Liver (tissue), 9 donors: Measurements from ENCODE around the gene RERE. TPM values are rescaled to one million over a fixed set of nuclear protein-coding genes. Genes with fewer than 3 reads are reported as not detected.

Experiments
- DNase-seq: peaks from one replicate; pipeline ENCODE4 v3.0.0-alpha.2; 2017; ENCODE audit warnings: low spot score
- H3K27ac ChIP-seq, 2 donors: one replicate each; pipeline ENCODE4 v1.7.0; 2013; ENCODE audit warnings: inconsistent platforms in 2 of 2, low read length in 2 of 2, control low read depth in 1 of 2, low read depth in 1 of 2, mild to moderate bottlenecking in 1 of 2
- H3K27me3 ChIP-seq, 4 donors: one replicate each; pipeline versions ENCODE4 v1.6.1 to v1.7.0; 2013; ENCODE audit warnings: low read length in 3 of 4, inconsistent platforms in 1 of 4, mild to moderate bottlenecking in 1 of 4, moderate library complexity in 1 of 4; ENCODE audit not compliant: control insufficient read depth in 4 of 4, insufficient read depth in 4 of 4
- H3K36me3 ChIP-seq, 4 donors: one replicate each; pipeline versions ENCODE4 v1.6.1 to v1.7.0; 2013; ENCODE audit warnings: low read length in 3 of 4, mild to moderate bottlenecking in 3 of 4, low read depth in 1 of 4, moderate library complexity in 1 of 4; ENCODE audit not compliant: control insufficient read depth in 4 of 4, insufficient read depth in 3 of 4
- H3K4me1 ChIP-seq, 4 donors: one replicate each; pipeline versions ENCODE4 v1.6.1 to v1.7.0; 2013; ENCODE audit warnings: low read length in 3 of 4, mild to moderate bottlenecking in 3 of 4, moderate library complexity in 1 of 4; ENCODE audit not compliant: control insufficient read depth in 4 of 4, insufficient read depth in 4 of 4
- H3K4me3 ChIP-seq, 3 donors: one replicate each; pipeline versions ENCODE4 v1.6.1 to v1.7.0; 2013; ENCODE audit warnings: low read length in 3 of 3, control low read depth in 1 of 3, low read depth in 1 of 3, mild to moderate bottlenecking in 1 of 3
- H3K9ac ChIP-seq, 2 donors: one replicate each; pipeline ENCODE4 v1.7.0; 2013; ENCODE audit warnings: low read length in 2 of 2, mild to moderate bottlenecking in 2 of 2, moderate library complexity in 2 of 2, control low read depth in 1 of 2, low read depth in 1 of 2
- H3K9me3 ChIP-seq, 4 donors: one replicate each; pipeline versions ENCODE4 v1.6.1 to v1.7.0; 2013; ENCODE audit warnings: low read length in 3 of 4; ENCODE audit not compliant: control insufficient read depth in 4 of 4
- ATF3 ChIP-seq: IDR thresholded peaks from 2 replicates; pipeline ENCODE4 v1.6.1; 2016; ENCODE audit warnings: antibody characterized with exemption
- EGR1 ChIP-seq, 2 donors: IDR thresholded peaks; 2 replicates each; pipeline ENCODE4 v1.6.1; 2016 to 2018; ENCODE audit warnings: antibody characterized with exemption in 2 of 2, low read depth in 2 of 2
- FOXA1 ChIP-seq: IDR thresholded peaks from 2 replicates; pipeline ENCODE4 v1.6.1; 2016; ENCODE audit warnings: antibody characterized with exemption
- FOXA2 ChIP-seq: IDR thresholded peaks from 2 replicates; pipeline ENCODE4 v1.6.1; 2016; ENCODE audit warnings: antibody characterized with exemption
- HNF4A ChIP-seq, 2 donors: conservative IDR thresholded peaks; 2 replicates each; pipeline ENCODE4 v1.6.1; 2016; ENCODE audit warnings: antibody characterized with exemption in 2 of 2, mild to moderate bottlenecking in 2 of 2
- HNF4G ChIP-seq: IDR thresholded peaks from 2 replicates; pipeline ENCODE4 v1.6.1; 2016; ENCODE audit warnings: antibody characterized with exemption
- JUND ChIP-seq, 2 donors: IDR thresholded peaks; 2 replicates each; pipeline ENCODE4 v1.6.1; 2016; ENCODE audit warnings: antibody characterized with exemption in 2 of 2
- NR2F2 ChIP-seq: IDR thresholded peaks from 2 replicates; pipeline ENCODE4 v1.6.1; 2016; ENCODE audit warnings: antibody characterized with exemption
- RAD21 ChIP-seq, 2 donors: IDR thresholded peaks; 2 replicates each; pipeline ENCODE4 v1.6.1; 2016; ENCODE audit warnings: antibody characterized with exemption in 2 of 2, mild to moderate bottlenecking in 2 of 2
- RXRA ChIP-seq, 2 donors: IDR thresholded peaks; 2 replicates each; pipeline ENCODE4 v1.6.1; 2017 to 2018; ENCODE audit warnings: antibody characterized with exemption in 2 of 2, mild to moderate bottlenecking in 1 of 2
- SP1 ChIP-seq: IDR thresholded peaks from 2 replicates; pipeline ENCODE4 v1.6.1; 2018; ENCODE audit warnings: antibody characterized with exemption, mild to moderate bottlenecking
- TAF1 ChIP-seq: conservative IDR thresholded peaks from 2 replicates; pipeline ENCODE4 v1.6.1; 2016; ENCODE audit warnings: antibody characterized with exemption, mild to moderate bottlenecking
- YY1 ChIP-seq: IDR thresholded peaks from 2 replicates; pipeline ENCODE4 v1.6.1; 2016; ENCODE audit warnings: antibody characterized with exemption, mild to moderate bottlenecking
- ZBTB33 ChIP-seq: IDR thresholded peaks from 2 replicates; pipeline ENCODE4 v1.6.1; 2016; ENCODE audit warnings: antibody characterized with exemption
- WGBS: extraction: QIAGEN DNeasy Blood & Tissue Kit; methylation state at CpG from one replicate; pipeline ENCODE4 v1.1.7; 2013; 5-methylcytosine and 5-hydroxymethylcytosine counted together
- polyA plus RNA-seq, 2 donors: library from polyadenylated mRNA; stranded (reverse) in 1 of 2; unstranded in 1 of 2; fragments of 200-250 nt in 1 of 2; fragments of >200 nt in 1 of 2; fragmentation: Nextera tagmentation in 1 of 2; extraction: Ambion mirVana in 1 of 2; gene quantifications; one replicate each; pipeline versions ENCODE4 v1.2.1 to v1.2.3, GENCODE V29; 2013 to 2015
- total RNA-seq, 2 donors: library from RNA; depleted of rRNA; stranded (reverse); fragments of >200 nt; gene quantifications; one replicate each; pipeline ENCODE4 v1.2.3, GENCODE V29; 2014
- TF ChIP-seq, protein P1 (sequence below): fragments of 150-350 bp; IDR thresholded peaks from 2 replicates; pipeline ENCODE4 v1.5.1; 2017; ENCODE audit warnings: improper control_type of control experiment, low read depth, low read length; ENCODE audit not compliant: missing input control
- TF ChIP-seq, protein P2 (sequence below): IDR thresholded peaks from 2 replicates; pipeline ENCODE4 v1.6.1; 2016; ENCODE audit warnings: antibody characterized with exemption
- TF ChIP-seq, protein P3 (sequence below): IDR thresholded peaks from 2 replicates; pipeline ENCODE4 v1.6.1; 2016; ENCODE audit warnings: antibody characterized with exemption, mild to moderate bottlenecking
- donor health status: healthy.
- donor health status: healthy.
- donor health status: healthy.
- donor health status: healthy.
- donor health status: healthy.

RERE gene
- total and polyA plus RNA-seq, 4 donors = 9.8 to 49.1 (median 24.8) TPM

DNA sequence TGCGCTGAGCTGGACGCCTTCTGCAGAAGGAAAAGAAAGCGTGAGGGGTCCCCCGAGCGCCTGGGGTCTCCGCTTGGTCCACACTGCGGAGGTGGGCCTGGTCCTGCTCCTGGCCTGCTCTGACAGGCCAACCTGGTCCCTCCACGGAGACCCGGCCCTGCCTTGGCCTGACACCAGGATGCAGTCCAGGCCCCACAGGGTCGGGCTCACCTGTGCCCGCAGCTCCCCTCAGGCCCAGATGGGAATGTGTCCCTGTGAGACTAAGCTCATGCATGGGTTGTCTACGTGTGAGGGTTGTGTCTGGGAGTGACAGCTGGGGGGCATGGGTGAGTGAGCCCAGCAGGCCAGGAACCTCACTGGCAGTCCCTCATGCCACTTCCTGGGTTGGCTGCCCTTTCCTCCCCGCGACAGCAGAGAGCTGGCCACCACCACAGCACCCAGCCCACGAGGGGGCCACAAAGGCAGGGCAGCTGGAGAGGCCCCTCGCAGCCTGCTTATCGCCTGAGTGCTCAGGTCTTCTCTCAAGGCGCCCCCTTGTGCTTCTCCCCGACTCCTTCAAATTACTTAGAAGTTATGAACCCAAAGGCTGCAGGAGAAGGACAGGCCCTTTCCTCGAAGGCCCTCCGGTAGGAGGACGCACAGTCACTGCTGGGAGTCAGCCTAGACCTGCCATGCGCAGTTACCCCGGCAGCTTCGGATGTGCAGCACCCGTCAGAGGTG lies 458.4 kb downstream of the RERE start:
- no peak overlapping the region for H3K4me3 ChIP-seq
- H3K9me3 ChIP-seq = no peaks in the 10 kb centered on the region
- no peak for DNase-seq
- WGBS = 93% methylated on average over 26 of the region's 26 CpGs
- no peak for TF ChIP-seq JUND (IDR thresholded peaks at IDR 0.05)
- TF ChIP-seq, protein P1, sequence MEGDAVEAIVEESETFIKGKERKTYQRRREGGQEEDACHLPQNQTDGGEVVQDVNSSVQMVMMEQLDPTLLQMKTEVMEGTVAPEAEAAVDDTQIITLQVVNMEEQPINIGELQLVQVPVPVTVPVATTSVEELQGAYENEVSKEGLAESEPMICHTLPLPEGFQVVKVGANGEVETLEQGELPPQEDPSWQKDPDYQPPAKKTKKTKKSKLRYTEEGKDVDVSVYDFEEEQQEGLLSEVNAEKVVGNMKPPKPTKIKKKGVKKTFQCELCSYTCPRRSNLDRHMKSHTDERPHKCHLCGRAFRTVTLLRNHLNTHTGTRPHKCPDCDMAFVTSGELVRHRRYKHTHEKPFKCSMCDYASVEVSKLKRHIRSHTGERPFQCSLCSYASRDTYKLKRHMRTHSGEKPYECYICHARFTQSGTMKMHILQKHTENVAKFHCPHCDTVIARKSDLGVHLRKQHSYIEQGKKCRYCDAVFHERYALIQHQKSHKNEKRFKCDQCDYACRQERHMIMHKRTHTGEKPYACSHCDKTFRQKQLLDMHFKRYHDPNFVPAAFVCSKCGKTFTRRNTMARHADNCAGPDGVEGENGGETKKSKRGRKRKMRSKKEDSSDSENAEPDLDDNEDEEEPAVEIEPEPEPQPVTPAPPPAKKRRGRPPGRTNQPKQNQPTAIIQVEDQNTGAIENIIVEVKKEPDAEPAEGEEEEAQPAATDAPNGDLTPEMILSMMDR = no peak
- TF ChIP-seq, protein P2, sequence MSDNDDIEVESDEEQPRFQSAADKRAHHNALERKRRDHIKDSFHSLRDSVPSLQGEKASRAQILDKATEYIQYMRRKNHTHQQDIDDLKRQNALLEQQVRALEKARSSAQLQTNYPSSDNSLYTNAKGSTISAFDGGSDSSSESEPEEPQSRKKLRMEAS = no peak
- no peak for TF ChIP-seq NR2F2
- TF ChIP-seq ZBTB33 = no peak
- TF ChIP-seq HNF4G = no peak
- H3K4me1 ChIP-seq = peaks cover 3 to 15% (median 8%) of the 10 kb centered on the region in 4 donors
- no peak overlapping the region for H3K27ac ChIP-seq
- peaks cover 39 to 70% (median 51%) of the 10 kb centered on the region in 4 donors for H3K36me3 ChIP-seq
- H3K9ac ChIP-seq = no peak overlapping the region
- no peaks in the 10 kb centered on the region for H3K27me3 ChIP-seq

GRCh38 chr1:8358241-8358896 lies 459.1 kb downstream of the RERE start:
- H3K9ac ChIP-seq = no peak overlapping the region

More at GRCh38 chr1:8358241-8358896, 459.1 kb downstream of the RERE start:
- Histone ChIP-seq H3K27me3 (no peaks in the 10 kb centered on the region), H3K4me3 (no peak overlapping the region), H3K36me3 (peaks cover 34 to 75% (median 51%) of the 10 kb centered on the region in 4 donors), H3K27ac (no peak overlapping the region), H3K9me3 (no peaks in the 10 kb centered on the region), H3K4me1 (peaks cover 0 to 8% (median 3%) of the 10 kb centered on the region in 4 donors)
- TF ChIP-seq RXRA (IDR thresholded peaks at IDR 0.05) (no peak), RAD21 (IDR thresholded peaks at IDR 0.05) (no peak), YY1 (no peak), SP1 (no peak), FOXA1 (no peak), FOXA2 (no peak), HNF4A (conservative IDR thresholded peaks at IDR 0.05) (no peak), TAF1 (no peak), ZBTB33 (no peak), EGR1 (IDR thresholded peaks at IDR 0.05; ENCODE audit: low read depth in 2 of 2) (no peak), ATF3 (no peak)
- TF ChIP-seq, protein P1 = no peak
- TF ChIP-seq, protein P2 = no peak
- TF ChIP-seq, protein P3, sequence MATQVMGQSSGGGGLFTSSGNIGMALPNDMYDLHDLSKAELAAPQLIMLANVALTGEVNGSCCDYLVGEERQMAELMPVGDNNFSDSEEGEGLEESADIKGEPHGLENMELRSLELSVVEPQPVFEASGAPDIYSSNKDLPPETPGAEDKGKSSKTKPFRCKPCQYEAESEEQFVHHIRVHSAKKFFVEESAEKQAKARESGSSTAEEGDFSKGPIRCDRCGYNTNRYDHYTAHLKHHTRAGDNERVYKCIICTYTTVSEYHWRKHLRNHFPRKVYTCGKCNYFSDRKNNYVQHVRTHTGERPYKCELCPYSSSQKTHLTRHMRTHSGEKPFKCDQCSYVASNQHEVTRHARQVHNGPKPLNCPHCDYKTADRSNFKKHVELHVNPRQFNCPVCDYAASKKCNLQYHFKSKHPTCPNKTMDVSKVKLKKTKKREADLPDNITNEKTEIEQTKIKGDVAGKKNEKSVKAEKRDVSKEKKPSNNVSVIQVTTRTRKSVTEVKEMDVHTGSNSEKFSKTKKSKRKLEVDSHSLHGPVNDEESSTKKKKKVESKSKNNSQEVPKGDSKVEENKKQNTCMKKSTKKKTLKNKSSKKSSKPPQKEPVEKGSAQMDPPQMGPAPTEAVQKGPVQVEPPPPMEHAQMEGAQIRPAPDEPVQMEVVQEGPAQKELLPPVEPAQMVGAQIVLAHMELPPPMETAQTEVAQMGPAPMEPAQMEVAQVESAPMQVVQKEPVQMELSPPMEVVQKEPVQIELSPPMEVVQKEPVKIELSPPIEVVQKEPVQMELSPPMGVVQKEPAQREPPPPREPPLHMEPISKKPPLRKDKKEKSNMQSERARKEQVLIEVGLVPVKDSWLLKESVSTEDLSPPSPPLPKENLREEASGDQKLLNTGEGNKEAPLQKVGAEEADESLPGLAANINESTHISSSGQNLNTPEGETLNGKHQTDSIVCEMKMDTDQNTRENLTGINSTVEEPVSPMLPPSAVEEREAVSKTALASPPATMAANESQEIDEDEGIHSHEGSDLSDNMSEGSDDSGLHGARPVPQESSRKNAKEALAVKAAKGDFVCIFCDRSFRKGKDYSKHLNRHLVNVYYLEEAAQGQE = no peak
- WGBS = 95% methylated on average over 46 of the region's 46 CpGs
- no peak for DNase-seq
